NT2/D1 (cell line): ENCODE measurements around the gene KDM4C.

Source experiments
- DNase-seq: peaks from one replicate; pipeline ENCODE4 v3.0.0-alpha.2; 2011; ENCODE audit warnings: low read depth, low spot score
- H3K27me3 ChIP-seq: 2 replicates; pipeline ENCODE4 v1.6.0; 2011; ENCODE audit warnings: mild to moderate bottlenecking; ENCODE audit not compliant: insufficient read length, insufficient read depth
- H3K36me3 ChIP-seq: 2 replicates; pipeline ENCODE4 v1.6.1; 2011; ENCODE audit warnings: mild to moderate bottlenecking, low read length, mixed read lengths; ENCODE audit not compliant: insufficient read depth, insufficient read length
- H3K4me1 ChIP-seq: 2 replicates; pipeline ENCODE4 v1.5.1; 2011; ENCODE audit not compliant: insufficient read depth, insufficient read length
- H3K4me3 ChIP-seq: 2 replicates; pipeline ENCODE4 v1.5.1; 2011; ENCODE audit warnings: low read depth; ENCODE audit not compliant: insufficient read length
- H3K9ac ChIP-seq: 2 replicates; pipeline ENCODE4 v1.6.0; 2011; ENCODE audit warnings: low read depth; ENCODE audit not compliant: insufficient read length
- H3K9me3 ChIP-seq: 2 replicates; pipeline ENCODE4 v1.5.1; 2011; ENCODE audit warnings: mild to moderate bottlenecking, low read length; ENCODE audit not compliant: insufficient read depth
- SUZ12 ChIP-seq: IDR thresholded peaks from 2 replicates; pipeline ENCODE4 v1.6.1; 2011; ENCODE audit not compliant: insufficient read length, insufficient read depth; ENCODE audit errors: extremely low read depth
- YY1 ChIP-seq: IDR thresholded peaks from 2 replicates; pipeline ENCODE4 v1.6.1; 2011; ENCODE audit not compliant: insufficient read length, insufficient read depth
- ZNF274 ChIP-seq: IDR thresholded peaks from 2 replicates; pipeline ENCODE4 v1.6.1; 2011; ENCODE audit warnings: mild to moderate bottlenecking, low read depth, low read length

KDM4C gene

DNA sequence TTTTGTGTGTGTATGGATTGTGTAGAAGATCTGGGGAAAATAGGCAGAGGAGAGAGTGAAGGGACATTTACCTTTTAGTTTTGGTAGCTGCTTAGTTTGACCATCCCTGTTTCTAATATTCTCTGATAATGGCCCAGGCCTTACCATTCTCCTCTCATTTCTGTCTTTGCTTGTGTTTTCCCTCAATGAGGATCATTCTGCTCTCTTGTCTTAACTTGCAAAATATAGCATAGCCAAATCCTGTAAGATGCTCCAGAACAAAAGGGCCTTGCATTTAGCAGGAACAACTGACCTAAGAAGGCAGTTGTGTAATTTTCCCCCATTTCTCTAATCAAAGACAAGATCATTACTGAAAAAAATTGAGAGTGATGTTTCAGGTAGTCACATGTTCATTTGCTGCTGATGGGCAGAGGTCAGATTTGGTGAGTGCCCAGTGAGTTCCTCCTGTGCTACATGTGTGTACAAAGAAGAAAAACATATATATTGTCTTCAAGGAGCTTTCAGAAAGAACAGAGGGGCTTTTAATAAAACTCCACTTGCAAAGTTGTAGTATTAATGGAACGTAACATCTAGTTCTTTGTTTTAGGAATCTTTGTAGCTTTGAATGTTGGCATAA lies 139.5 kb downstream of the KDM4C start:
- TF ChIP-seq SUZ12 (no peak), ZNF274 (no peak), YY1 (no peak)
- no peaks in the 10 kb centered on the region for H3K27me3 ChIP-seq
- no peak overlapping the region for H3K9ac ChIP-seq
- H3K4me3 ChIP-seq = no peak overlapping the region
- H3K9me3 ChIP-seq = no peaks in the 10 kb centered on the region
- DNase-seq = no peak
- no peaks in the 10 kb centered on the region for H3K36me3 ChIP-seq
- no peaks in the 10 kb centered on the region for H3K4me1 ChIP-seq

DNA sequence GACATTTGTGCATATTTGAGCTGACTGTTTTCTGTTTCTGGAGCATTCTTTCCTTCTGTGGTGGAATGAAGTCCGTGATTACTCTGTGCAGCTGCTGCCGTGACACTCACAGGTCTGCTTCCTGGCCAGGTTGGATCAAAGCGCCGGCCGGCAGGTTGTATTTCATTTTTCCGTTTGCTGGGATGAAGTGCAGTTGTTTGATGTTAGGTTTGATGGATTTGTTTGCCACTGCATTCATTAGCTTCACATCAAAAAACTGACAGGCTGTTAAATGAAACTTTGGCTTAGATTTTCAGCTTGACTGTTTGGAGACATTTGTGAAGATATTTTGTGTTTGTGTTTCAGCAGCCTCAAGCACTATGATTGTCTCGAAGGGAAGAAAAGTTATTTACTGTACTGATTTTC lies 140.1 kb downstream of the KDM4C start:
- H3K36me3 ChIP-seq = no peaks in the 10 kb centered on the region
- TF ChIP-seq ZNF274 = no peak
- TF ChIP-seq YY1 = no peak
- no peak for TF ChIP-seq SUZ12
- no peak for DNase-seq
- H3K4me1 ChIP-seq = no peaks in the 10 kb centered on the region
- no peak overlapping the region for H3K9ac ChIP-seq
- H3K4me3 ChIP-seq = no peak overlapping the region
- no peaks in the 10 kb centered on the region for H3K27me3 ChIP-seq
- no peaks in the 10 kb centered on the region for H3K9me3 ChIP-seq

DNA sequence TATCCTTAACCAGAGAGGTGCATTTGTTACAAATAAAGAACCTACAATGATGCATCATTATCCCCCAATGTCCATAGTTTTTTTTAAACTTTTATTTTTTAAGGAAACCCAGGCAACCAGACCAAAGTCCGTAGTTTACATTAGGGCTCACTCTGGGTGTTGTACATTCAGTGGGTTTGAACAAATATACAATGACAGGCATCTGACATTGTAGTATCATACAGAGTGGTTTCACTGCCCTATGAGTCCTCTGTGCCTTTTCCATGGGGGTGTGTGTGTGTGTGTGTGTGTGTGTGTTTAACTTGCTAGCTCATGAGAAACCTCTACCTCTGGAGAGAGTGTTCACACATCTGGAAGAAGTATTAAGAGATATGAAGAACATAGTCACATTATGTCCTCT lies 141.5 kb downstream of the KDM4C start:
- no peak for DNase-seq
- no peak overlapping the region for H3K9ac ChIP-seq
- no peak overlapping the region for H3K4me3 ChIP-seq
- no peaks in the 10 kb centered on the region for H3K9me3 ChIP-seq
- H3K27me3 ChIP-seq = no peaks in the 10 kb centered on the region
- no peak for TF ChIP-seq SUZ12
- no peak for TF ChIP-seq YY1
- no peak for TF ChIP-seq ZNF274
- H3K36me3 ChIP-seq = no peaks in the 10 kb centered on the region
- H3K4me1 ChIP-seq = no peaks in the 10 kb centered on the region

DNA sequence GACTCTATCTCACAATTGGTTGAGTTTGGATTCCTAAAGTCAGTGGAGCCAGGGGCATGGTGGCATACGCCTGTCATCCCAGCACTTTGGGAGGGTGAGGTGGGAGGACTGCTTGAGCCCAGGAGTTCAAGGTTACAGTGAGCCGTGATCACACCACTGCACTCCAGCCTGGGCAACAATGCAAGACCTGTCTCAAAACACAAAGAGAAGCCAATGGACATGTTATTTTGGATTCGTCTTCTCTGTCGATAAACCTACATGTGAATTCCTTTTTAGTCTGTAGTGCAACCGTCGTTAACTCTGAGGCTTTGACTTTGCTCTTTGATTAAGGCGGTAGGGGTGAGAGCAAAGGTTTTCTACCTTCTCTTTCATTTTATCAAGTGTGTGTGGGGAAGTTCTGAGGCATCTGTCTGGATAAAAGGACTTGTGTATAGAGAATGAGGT lies 142.7 kb downstream of the KDM4C start:
- H3K4me1 ChIP-seq = no peaks in the 10 kb centered on the region
- no peak overlapping the region for H3K4me3 ChIP-seq
- no peaks in the 10 kb centered on the region for H3K36me3 ChIP-seq
- TF ChIP-seq SUZ12 (no peak), YY1 (no peak), ZNF274 (no peak)
- DNase-seq = no peak
- H3K9ac ChIP-seq = no peak overlapping the region
- no peaks in the 10 kb centered on the region for H3K27me3 ChIP-seq
- no peaks in the 10 kb centered on the region for H3K9me3 ChIP-seq

DNA sequence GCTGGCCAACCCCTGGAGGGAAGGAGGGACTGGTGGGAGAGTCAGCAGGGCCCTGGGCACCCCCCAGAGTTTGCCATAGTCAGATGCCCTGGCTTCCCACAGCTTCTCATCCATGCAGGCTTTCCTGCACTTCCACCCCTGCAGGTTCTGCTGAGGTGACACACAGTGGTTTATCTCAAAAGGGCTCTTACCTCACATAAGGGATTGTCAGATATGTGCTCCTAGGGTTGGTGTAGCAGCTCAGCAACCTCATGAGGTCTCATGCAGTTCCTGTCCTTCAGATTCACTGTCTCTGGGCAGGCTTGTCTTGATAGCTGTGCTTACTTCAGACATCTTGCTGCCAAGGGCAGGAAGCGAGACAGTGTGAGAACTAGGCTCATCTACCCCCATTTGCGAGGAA lies 143.4 kb downstream of the KDM4C start:
- Histone ChIP-seq H3K36me3 (no peaks in the 10 kb centered on the region), H3K27me3 (no peaks in the 10 kb centered on the region), H3K9me3 (no peaks in the 10 kb centered on the region), H3K9ac (no peak overlapping the region), H3K4me1 (no peaks in the 10 kb centered on the region), H3K4me3 (no peak overlapping the region)
- no peak for DNase-seq
- no peak for TF ChIP-seq SUZ12
- no peak for TF ChIP-seq ZNF274

DNA sequence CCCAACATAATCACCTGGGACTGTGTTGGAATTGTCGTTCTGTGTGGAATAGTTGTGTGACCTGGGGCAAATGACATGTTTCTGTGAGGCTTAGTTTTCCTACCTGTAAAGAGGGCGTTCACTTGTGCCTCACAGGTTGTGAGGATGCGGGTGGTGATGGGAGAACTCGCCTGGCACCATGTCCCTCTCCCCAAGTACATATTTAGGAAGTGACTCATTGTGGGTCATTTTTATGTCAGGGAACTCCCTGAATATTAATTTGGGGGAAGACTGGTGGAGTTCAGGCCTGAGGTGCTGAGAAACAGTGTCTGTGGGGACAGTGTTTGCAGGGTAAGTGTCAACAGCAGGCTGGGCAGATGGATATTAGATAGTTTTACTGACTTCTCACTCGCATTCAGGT lies 144.7 kb downstream of the KDM4C start:
- H3K4me1 ChIP-seq = no peaks in the 10 kb centered on the region
- TF ChIP-seq ZNF274 (no peak), YY1 (no peak), SUZ12 (no peak)
- no peaks in the 10 kb centered on the region for H3K9me3 ChIP-seq
- H3K36me3 ChIP-seq = no peaks in the 10 kb centered on the region
- H3K27me3 ChIP-seq = no peaks in the 10 kb centered on the region
- no peak overlapping the region for H3K9ac ChIP-seq
- no peak overlapping the region for H3K4me3 ChIP-seq
- DNase-seq = no peak

DNA sequence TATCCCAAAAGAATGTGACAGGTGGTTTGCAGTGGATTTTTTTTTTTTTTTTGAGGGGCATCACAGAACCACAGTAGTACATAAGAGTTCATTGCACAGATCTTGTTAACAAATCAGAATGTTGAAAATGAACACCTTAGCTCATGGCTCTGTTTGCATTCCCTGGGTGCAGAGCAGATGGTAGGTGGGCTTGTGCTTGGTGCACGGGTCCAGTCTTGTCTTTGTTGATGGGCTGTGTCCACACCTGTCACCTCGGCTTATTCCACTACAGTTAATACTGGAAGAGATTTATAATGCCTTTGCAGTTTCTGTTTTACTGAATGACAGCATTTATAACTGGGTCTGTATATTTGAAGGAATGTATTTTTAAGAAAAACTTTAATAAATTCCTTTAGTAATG lies 146.6 kb downstream of the KDM4C start:
- H3K9ac ChIP-seq = no peak overlapping the region
- H3K9me3 ChIP-seq = no peaks in the 10 kb centered on the region
- no peaks in the 10 kb centered on the region for H3K36me3 ChIP-seq
- H3K27me3 ChIP-seq = no peaks in the 10 kb centered on the region
- TF ChIP-seq YY1 = no peak
- no peak for DNase-seq
- no peak overlapping the region for H3K4me3 ChIP-seq
- H3K4me1 ChIP-seq = no peaks in the 10 kb centered on the region

DNA sequence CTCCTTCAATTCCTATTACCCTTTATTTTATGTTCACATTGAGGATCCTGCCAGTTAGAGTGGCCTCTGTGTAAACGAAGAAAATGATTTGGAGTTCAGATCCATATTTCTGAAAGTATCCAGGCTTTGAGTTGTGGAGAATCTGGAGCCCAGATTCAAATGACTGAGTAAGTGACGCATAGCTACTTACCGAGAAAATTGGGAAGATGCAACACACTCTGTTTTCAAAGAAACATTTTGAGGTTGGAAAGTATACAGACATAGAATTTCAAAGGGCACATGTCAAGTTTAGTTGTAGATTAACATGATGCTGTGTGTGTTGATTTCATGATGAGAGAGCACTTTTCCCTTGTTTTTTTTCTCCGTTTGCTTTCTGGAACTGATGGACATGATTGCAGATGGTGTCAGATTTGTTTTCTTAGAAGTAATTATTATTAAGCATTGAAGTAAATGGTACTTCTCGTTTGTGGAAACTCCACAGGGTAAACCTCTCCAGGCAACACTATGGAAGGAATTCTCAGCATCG lies 148.1 kb downstream of the KDM4C start:
- no peaks in the 10 kb centered on the region for H3K36me3 ChIP-seq
- no peaks in the 10 kb centered on the region for H3K27me3 ChIP-seq
- no peaks in the 10 kb centered on the region for H3K9me3 ChIP-seq
- H3K9ac ChIP-seq = no peak overlapping the region
- DNase-seq = no peak
- no peaks in the 10 kb centered on the region for H3K4me1 ChIP-seq
- no peak for TF ChIP-seq SUZ12
- no peak for TF ChIP-seq YY1
- no peak for TF ChIP-seq ZNF274
- H3K4me3 ChIP-seq = no peak overlapping the region
